DOHH2 (cell line): ENCODE data around the gene LRRTM4.

Experiments used
- H3F3A ChIP-seq: fragments of 200-600 bp; sonication (generic), shearing (Covaris generic); 2 replicates; pipeline ENCODE4 v1.6.0; 2016; ENCODE audit warnings: antibody characterized with exemption, mild to moderate bottlenecking; ENCODE audit not compliant: control insufficient read depth, insufficient read depth
- H3K27ac ChIP-seq: fragments of 200-600 bp; sonication (generic); 2 replicates; pipeline ENCODE4 v1.5.1; 2014; ENCODE audit warnings: low read depth, mild to moderate bottlenecking, low read length, moderate library complexity
- H3K27me3 ChIP-seq: fragments of 200-600 bp; sonication (generic); 2 replicates; pipeline ENCODE4 v1.6.1; 2014; ENCODE audit warnings: mild to moderate bottlenecking, low read length, mixed read lengths; ENCODE audit not compliant: control insufficient read depth
- H3K36me3 ChIP-seq: fragments of 200-600 bp; sonication (generic); 2 replicates; pipeline ENCODE4 v1.6.1; 2014; ENCODE audit warnings: mild to moderate bottlenecking, low read length, moderate library complexity, mixed read lengths; ENCODE audit not compliant: control insufficient read depth
- H3K4me1 ChIP-seq: fragments of 200-600 bp; sonication (generic); 2 replicates; pipeline ENCODE4 v1.6.1; 2014; ENCODE audit warnings: mild to moderate bottlenecking, low read length, mixed read lengths; ENCODE audit not compliant: control insufficient read depth
- H3K4me2 ChIP-seq: fragments of 200-600 bp; sonication (generic); 2 replicates; pipeline ENCODE4 v1.6.0; 2014; ENCODE audit warnings: mild to moderate bottlenecking, low read length, moderate library complexity
- H3K4me3 ChIP-seq: fragments of 200-600 bp; sonication (generic); 2 replicates; pipeline ENCODE4 v1.5.1; 2014; ENCODE audit warnings: mild to moderate bottlenecking, low read length, mixed read lengths
- H3K79me2 ChIP-seq: fragments of 200-600 bp; sonication (generic); 2 replicates; pipeline ENCODE4 v1.6.1; 2014; ENCODE audit warnings: mild to moderate bottlenecking, low read length, mixed read lengths; ENCODE audit not compliant: control insufficient read depth
- H3K9me2 ChIP-seq: fragments of 200-600 bp; sonication (generic); replicated peaks from 2 replicates; pipeline ENCODE4 v1.6.1; 2014; ENCODE audit warnings: mild to moderate bottlenecking, low read length, mixed read lengths; ENCODE audit not compliant: control insufficient read depth
- H3K9me3 ChIP-seq: fragments of 200-600 bp; sonication (generic); 2 replicates; pipeline ENCODE4 v1.6.1; 2014; ENCODE audit warnings: antibody characterized with exemption, low read length, mixed read lengths; ENCODE audit not compliant: control insufficient read depth, insufficient read depth
- H4K20me1 ChIP-seq: fragments of 200-600 bp; sonication (generic); 2 replicates; pipeline ENCODE4 v1.6.0; 2014; ENCODE audit warnings: low read depth, mild to moderate bottlenecking, antibody characterized with exemption, low read length, moderate library complexity; ENCODE audit not compliant: control insufficient read depth, insufficient read depth
- EZH2phosphoT487 ChIP-seq: fragments of 200-600 bp; sonication (generic); IDR thresholded peaks from 2 replicates; pipeline ENCODE4 v1.6.1; 2017; ENCODE audit warnings: borderline replicate concordance, mild to moderate bottlenecking, antibody characterized with exemption, low read length, moderate library complexity, mixed read lengths
- TF ChIP-seq, protein P1 (sequence below): fragments of 200-600 bp; sonication (generic); IDR thresholded peaks from one replicate; pipeline ENCODE4 v1.5.1; 2014; ENCODE audit warnings: antibody characterized with exemption, mild to moderate bottlenecking, low read depth, low read length; ENCODE audit not compliant: poor library complexity, severe bottlenecking

Gene LRRTM4

DNA sequence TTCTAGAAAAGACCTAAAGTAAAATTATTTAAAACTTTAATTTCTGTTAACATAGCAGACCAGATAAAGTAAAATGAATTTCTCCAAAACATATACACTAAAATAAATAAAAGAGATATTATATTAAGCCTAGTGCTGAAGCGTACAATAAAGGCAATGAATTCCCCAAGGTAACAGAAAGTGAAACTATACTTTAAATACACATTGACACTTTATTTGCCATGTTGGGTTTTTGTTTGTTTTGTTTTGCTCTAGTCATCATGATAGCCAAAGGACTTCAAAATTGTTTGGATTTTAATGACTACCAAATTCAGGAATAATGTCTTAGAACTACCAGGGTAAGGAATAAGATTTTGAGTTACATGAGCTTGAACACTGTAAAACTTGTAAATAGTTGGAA is 413.3 kb downstream of the LRRTM4 start:
- H3K79me2 ChIP-seq = no peaks in the 10 kb centered on the region
- no peaks in the 10 kb centered on the region for H3K27me3 ChIP-seq
- no peak overlapping the region for H3K4me3 ChIP-seq
- no peak overlapping the region for H3K27ac ChIP-seq
- no peak for TF ChIP-seq EZH2phosphoT487
- TF ChIP-seq, protein P1, sequence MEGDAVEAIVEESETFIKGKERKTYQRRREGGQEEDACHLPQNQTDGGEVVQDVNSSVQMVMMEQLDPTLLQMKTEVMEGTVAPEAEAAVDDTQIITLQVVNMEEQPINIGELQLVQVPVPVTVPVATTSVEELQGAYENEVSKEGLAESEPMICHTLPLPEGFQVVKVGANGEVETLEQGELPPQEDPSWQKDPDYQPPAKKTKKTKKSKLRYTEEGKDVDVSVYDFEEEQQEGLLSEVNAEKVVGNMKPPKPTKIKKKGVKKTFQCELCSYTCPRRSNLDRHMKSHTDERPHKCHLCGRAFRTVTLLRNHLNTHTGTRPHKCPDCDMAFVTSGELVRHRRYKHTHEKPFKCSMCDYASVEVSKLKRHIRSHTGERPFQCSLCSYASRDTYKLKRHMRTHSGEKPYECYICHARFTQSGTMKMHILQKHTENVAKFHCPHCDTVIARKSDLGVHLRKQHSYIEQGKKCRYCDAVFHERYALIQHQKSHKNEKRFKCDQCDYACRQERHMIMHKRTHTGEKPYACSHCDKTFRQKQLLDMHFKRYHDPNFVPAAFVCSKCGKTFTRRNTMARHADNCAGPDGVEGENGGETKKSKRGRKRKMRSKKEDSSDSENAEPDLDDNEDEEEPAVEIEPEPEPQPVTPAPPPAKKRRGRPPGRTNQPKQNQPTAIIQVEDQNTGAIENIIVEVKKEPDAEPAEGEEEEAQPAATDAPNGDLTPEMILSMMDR = no peak
- no peaks in the 10 kb centered on the region for H3K36me3 ChIP-seq
- H3K4me1 ChIP-seq = no peaks in the 10 kb centered on the region
- H3F3A ChIP-seq = no peaks in the 10 kb centered on the region
- no peak overlapping the region for H3K4me2 ChIP-seq
- no peaks in the 10 kb centered on the region for H3K9me2 ChIP-seq
- H4K20me1 ChIP-seq = no peaks in the 10 kb centered on the region
- H3K9me3 ChIP-seq = peaks cover 3% of the 10 kb centered on the region; the same call in 1 of the 2 replicates

- H3F3A ChIP-seq = no peaks in the 10 kb centered on the region
- no peak overlapping the region for H3K4me2 ChIP-seq
- no peak overlapping the region for H3K4me3 ChIP-seq
- H3K9me3 ChIP-seq = no peaks in the 10 kb centered on the region
- H3K9me2 ChIP-seq = no peaks in the 10 kb centered on the region
- no peaks in the 10 kb centered on the region for H3K27me3 ChIP-seq
- H3K79me2 ChIP-seq = no peaks in the 10 kb centered on the region
- H3K36me3 ChIP-seq = no peaks in the 10 kb centered on the region
- H4K20me1 ChIP-seq = no peaks in the 10 kb centered on the region
- H3K4me1 ChIP-seq = no peaks in the 10 kb centered on the region
- no peak overlapping the region for H3K27ac ChIP-seq
- TF ChIP-seq EZH2phosphoT487 = no peak
- TF ChIP-seq, protein P1 = no peak
These were observed 417.2 kb downstream of the LRRTM4 start for GRCh38 chr2:77105008-77105407.

GRCh38 chr2:77104554-77104953 is 417.6 kb downstream of the LRRTM4 start:
- H3K9me2 ChIP-seq = no peaks in the 10 kb centered on the region
- no peaks in the 10 kb centered on the region for H3K79me2 ChIP-seq
- no peaks in the 10 kb centered on the region for H4K20me1 ChIP-seq
- no peak for TF ChIP-seq EZH2phosphoT487
- TF ChIP-seq, protein P1 = no peak
- no peak overlapping the region for H3K27ac ChIP-seq
- no peak overlapping the region for H3K4me2 ChIP-seq
- no peaks in the 10 kb centered on the region for H3K4me1 ChIP-seq
- H3K4me3 ChIP-seq = no peak overlapping the region
- no peaks in the 10 kb centered on the region for H3K36me3 ChIP-seq
- H3F3A ChIP-seq = no peaks in the 10 kb centered on the region
- no peaks in the 10 kb centered on the region for H3K27me3 ChIP-seq
- no peaks in the 10 kb centered on the region for H3K9me3 ChIP-seq

GRCh38 chr2:77102927-77103326 is 419.2 kb downstream of the LRRTM4 start:
- no peak overlapping the region for H3K27ac ChIP-seq
- H3K27me3 ChIP-seq = no peaks in the 10 kb centered on the region
- TF ChIP-seq EZH2phosphoT487 = no peak
- TF ChIP-seq, protein P1 = no peak
- H3K9me3 ChIP-seq = no peaks in the 10 kb centered on the region
- H3F3A ChIP-seq = no peaks in the 10 kb centered on the region
- H4K20me1 ChIP-seq = no peaks in the 10 kb centered on the region
- H3K4me1 ChIP-seq = no peaks in the 10 kb centered on the region
- no peak overlapping the region for H3K4me3 ChIP-seq
- H3K36me3 ChIP-seq = no peaks in the 10 kb centered on the region
- H3K4me2 ChIP-seq = no peak overlapping the region
- no peaks in the 10 kb centered on the region for H3K79me2 ChIP-seq
- H3K9me2 ChIP-seq = no peaks in the 10 kb centered on the region
